AG09309 (cell line): ENCODE data around the gene TSPYL2.

Experiments
- DNase-seq: peaks from one replicate; pipeline ENCODE4 v3.0.0-alpha.2; 2010; ENCODE audit warnings: low read depth
- H3K4me3 ChIP-seq: 2 replicates; pipeline ENCODE4 v1.5.1; 2011; ENCODE audit warnings: mild to moderate bottlenecking, low read depth, low read length, moderate library complexity; ENCODE audit not compliant: control insufficient read depth
- TF ChIP-seq, protein P1 (sequence below): IDR thresholded peaks from 2 replicates; pipeline ENCODE4 v1.5.1; 2011; ENCODE audit warnings: mild to moderate bottlenecking, low read depth, low read length, inconsistent platforms; ENCODE audit not compliant: insufficient read depth, control insufficient read depth; ENCODE audit errors: missing control alignments

Gene TSPYL2

DNA sequence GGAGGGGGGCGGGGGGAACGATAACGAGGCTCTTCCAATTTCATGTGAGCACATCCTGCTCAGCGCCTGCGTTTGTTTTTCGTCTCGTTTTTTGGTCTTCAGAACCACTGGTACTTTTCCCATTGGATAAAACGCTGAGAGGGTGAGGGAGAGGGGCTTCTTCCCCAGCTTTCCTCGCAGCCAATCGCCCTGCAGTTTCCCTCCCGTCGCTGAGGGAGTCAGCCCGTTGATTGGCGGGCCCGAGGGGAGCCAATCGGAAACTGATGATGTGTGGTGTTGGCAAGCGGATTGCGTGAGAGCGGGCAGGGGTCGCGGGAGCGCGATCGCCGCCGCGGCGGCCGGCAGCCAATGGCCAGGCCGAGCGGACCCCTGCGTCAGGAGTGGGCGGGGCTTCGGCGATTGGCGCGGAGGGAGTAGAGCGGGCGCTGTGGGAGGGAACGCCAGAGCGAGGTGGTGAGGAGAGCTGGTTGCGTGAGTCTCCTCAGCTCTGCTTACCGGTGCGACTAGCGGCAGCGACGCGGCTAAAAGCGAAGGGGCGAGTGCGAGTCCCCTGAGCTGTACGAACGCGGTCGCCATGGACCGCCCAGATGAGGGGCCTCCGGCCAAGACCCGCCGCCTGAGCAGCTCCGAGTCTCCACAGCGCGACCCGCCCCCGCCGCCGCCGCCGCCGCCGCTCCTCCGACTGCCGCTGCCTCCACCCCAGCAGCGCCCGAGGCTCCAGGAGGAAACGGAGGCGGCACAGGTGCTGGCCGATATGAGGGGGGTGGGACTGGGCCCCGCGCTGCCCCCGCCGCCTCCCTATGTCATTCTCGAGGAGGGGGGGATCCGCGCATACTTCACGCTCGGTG is at the start of gene TSPYL2:
Gene TSPYL2 (plus strand): TSS at position 443 of the 848 bp plus-strand sequence. CDS start 132 bp downstream, at position 575.
- DNase-seq, result peak; percentile 94
- TF ChIP-seq, protein P1, sequence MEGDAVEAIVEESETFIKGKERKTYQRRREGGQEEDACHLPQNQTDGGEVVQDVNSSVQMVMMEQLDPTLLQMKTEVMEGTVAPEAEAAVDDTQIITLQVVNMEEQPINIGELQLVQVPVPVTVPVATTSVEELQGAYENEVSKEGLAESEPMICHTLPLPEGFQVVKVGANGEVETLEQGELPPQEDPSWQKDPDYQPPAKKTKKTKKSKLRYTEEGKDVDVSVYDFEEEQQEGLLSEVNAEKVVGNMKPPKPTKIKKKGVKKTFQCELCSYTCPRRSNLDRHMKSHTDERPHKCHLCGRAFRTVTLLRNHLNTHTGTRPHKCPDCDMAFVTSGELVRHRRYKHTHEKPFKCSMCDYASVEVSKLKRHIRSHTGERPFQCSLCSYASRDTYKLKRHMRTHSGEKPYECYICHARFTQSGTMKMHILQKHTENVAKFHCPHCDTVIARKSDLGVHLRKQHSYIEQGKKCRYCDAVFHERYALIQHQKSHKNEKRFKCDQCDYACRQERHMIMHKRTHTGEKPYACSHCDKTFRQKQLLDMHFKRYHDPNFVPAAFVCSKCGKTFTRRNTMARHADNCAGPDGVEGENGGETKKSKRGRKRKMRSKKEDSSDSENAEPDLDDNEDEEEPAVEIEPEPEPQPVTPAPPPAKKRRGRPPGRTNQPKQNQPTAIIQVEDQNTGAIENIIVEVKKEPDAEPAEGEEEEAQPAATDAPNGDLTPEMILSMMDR, result no peak
- peak within 1 kb of the TSS; percentile 72 for H3K4me3 ChIP-seq

DNA sequence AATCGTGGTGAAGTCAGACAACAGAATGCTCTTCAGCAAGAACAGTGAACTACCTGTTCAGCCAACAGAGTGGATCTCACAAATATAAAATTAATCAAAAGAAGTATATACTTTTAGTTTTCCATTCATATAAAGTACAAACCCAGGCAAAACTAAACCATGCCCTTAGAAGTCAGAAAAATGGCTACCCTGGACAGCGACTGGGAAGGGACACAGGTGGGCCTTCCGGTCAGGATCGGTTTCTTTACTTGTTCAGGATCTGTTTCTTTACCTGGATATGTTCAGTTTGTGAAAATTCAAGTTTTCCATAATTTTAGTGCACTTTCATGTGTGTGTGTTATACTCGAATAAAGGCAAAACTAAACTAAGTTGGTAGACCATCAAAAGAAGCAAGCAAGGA is 46.0 kb upstream of the TSPYL2 start:
- TF ChIP-seq, protein P1, result no peak
- no peak overlapping the region for H3K4me3 ChIP-seq
- no peak for DNase-seq

DNA sequence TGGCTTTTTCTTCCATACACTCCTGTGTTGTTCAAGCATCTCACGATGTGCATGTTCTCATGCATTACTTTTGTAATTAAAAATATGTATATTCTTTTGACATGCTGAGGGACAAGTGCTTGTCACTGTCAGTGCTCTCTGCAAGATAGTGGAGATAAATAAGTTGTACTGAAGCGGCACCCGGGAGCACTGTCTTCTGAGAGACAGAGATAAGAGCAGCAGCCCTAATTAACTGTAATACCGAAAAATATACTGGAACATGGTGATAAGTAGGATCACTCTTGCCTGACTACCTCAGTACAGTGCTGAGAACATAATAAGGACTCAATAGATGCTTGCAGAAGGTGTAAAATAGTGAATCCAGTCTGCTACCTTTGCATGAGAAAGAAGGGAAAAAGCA is 42.9 kb upstream of the TSPYL2 start:
- H3K4me3 ChIP-seq, result no peak overlapping the region
- DNase-seq, result no peak
- TF ChIP-seq, protein P1, result no peak

DNA sequence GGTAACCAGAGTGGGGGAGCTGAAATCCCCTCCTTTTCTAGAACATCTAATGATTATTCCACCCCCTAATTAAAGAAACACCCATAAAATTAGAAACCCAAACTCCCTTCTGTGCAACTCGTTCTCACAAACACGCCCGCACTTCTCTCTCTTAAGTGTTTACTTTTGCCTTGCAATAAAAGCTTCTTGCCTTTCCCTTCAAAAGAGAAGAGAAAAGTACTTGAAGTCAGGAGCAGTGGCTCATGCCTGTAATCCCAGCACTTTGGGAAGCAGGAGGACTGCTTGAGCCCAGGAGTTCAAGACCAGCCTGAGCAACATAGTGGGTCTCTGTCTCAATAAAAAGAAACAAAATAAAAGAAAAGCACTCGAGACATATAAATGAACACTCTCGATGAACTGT is 37.2 kb upstream of the TSPYL2 start:
- TF ChIP-seq, protein P1, result no peak
- H3K4me3 ChIP-seq, result no peak overlapping the region
- no peak for DNase-seq

DNA sequence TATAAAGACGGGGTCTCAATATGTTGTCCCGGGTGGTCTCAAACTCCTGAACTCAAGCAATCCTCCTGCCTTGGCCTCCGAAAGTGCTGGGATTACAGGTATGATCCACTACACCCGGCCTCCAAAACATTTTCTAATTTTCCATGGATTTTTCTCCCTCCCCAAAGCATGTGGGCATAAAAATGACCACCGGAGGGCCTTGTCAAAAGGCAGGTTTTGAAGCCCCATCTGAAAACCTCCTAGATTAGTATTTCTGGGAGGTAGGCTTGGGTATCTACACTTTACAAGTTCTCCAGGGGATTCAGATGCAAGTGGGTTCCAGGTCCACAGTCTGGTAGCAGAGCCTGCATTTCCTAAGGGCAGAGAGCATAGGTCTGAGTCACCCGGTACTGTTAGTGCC is 34.9 kb upstream of the TSPYL2 start:
- TF ChIP-seq, protein P1, result peak; percentile 39
- H3K4me3 ChIP-seq, result no peak overlapping the region
- no peak for DNase-seq

DNA sequence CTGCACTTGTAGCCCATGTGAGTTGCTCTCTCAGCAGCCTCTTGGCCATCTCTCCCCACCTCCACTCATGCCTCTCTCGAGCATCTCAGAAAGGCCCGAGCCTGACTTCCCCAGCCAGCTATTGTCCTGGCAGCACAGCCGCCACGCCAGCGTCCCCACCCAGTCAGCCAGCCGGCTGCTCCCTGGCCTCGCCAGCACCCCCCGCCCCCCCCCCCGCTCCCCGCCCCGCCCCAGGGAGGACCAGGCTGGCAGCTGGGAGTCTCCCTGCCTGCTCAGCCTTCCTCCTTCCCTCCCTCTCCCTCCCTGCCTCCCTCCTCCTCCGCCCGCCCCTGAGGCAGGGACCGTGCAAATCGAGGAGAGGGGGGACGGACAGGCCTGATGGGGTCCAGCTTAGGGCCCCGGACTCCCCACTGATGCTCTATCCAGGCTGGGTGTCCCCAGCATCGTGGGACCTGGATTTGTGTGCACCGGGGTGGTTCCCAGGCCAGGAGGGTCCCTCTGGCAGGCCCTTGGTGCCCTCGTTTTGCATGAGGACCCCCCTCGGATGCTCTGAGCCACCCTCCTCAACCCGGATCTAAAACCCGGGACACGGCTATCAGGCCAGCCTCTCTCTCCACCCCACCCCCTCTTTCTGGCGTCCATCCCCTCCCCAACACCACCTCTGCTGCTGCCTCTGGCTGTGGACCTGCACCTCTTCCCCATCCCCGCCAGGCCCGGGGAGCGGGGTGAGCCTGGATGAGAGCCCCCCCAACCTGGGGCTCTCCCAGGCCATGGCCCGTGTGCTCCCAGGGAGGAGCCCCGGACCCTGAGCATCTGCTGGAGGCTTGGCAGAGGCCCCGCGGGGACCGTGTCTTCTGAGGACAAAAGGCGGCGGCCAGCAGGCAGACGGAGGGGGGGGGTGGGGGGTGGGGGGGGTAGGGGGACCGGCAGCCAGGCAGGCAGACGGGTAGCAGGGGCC is 33.7 kb upstream of the TSPYL2 start, which contains the start of gene GPR173:
Gene GPR173 (plus strand): TSS at position 621 of the 958 bp plus-strand sequence. CDS start 27,833 bp downstream, outside the sequence.
- TF ChIP-seq, protein P1, result no peak
- DNase-seq, result peak; percentile 11
- peak within 1 kb of the TSS; percentile 80 for H3K4me3 ChIP-seq
